ENCODE results near the gene ENOSF1. TPM values are rescaled to one million over a fixed set of nuclear protein-coding genes. Genes with fewer than 3 reads are reported as not detected.
"Not testable (repeated sequence)": the region's sequence is repeated elsewhere in the genome, so short reads cannot be mapped to it uniquely, and the experiment has no call there.

Gene ENOSF1
- total RNA-seq, 1 experiment from 2014 or later: 88.5 TPM

- intact Hi-C loops (cut with micrococcal nuclease; ENCODE audit: unreplicated experiment): no loop called here
- H3K4me3 Mint-ChIP-seq (ENCODE audit: low read depth, unreplicated experiment): no peak overlapping the region
- H3K27ac Mint-ChIP-seq (ENCODE audit: unreplicated experiment): no peak overlapping the region
- H3K36me3 Mint-ChIP-seq (ENCODE audit: insufficient read depth, unreplicated experiment): peaks cover 27% of the 10 kb centered on the region
- DNase-seq: no peak
- BruUV-seq (replicated peaks): no TSS peak
- CTCF ChIA-PET: interaction anchor here (0.6 to 0.7 kb wide), 2 partner anchors 100 to 108 kb away, joined by 4 to 6 read pairs; no protein-coding TSS in a partner anchor
- H3K27me3 Mint-ChIP-seq (ENCODE audit: unreplicated experiment): no peaks in the 10 kb centered on the region
- H3K4me1 Mint-ChIP-seq (ENCODE audit: low read depth, unreplicated experiment): no peaks in the 10 kb centered on the region
- TF ChIP-seq CTCF (IDR thresholded peaks at IDR 0.05; ENCODE audit: unreplicated experiment): no peak
- no peaks in the 10 kb centered on the region for H3K9me3 Mint-ChIP-seq (ENCODE audit: low read depth, unreplicated experiment)
Observed at GRCh38 chr18:731185-731584, 18.8 kb upstream of the ENOSF1 start.

- intact Hi-C loops (cut with micrococcal nuclease; ENCODE audit: unreplicated experiment): no loop called here
Observed at GRCh38 chr18:730692-731091, 18.3 kb upstream of the ENOSF1 start.

GRCh38 chr18:730120-730519 is 17.7 kb upstream of the ENOSF1 start:
- H3K27ac Mint-ChIP-seq (ENCODE audit: unreplicated experiment); intact Hi-C loops (cut with micrococcal nuclease; ENCODE audit: unreplicated experiment); DNase-seq; H3K4me3 Mint-ChIP-seq (ENCODE audit: low read depth, unreplicated experiment); H3K4me1 Mint-ChIP-seq (ENCODE audit: low read depth, unreplicated experiment); BruUV-seq (replicated peaks); H3K27me3 Mint-ChIP-seq (ENCODE audit: unreplicated experiment); H3K9me3 Mint-ChIP-seq (ENCODE audit: low read depth, unreplicated experiment): not testable (repeated sequence)
- peaks cover 19% of the 10 kb centered on the region for H3K36me3 Mint-ChIP-seq (ENCODE audit: insufficient read depth, unreplicated experiment)
- peak; percentile 37 for TF ChIP-seq CTCF (IDR thresholded peaks at IDR 0.05; ENCODE audit: unreplicated experiment)
- CTCF ChIA-PET: interaction anchor here (0.6 kb wide), 1 partner anchor 128 kb away, joined by 4 read pairs; no protein-coding TSS in a partner anchor

More at GRCh38 chr18:730692-731091, 18.3 kb upstream of the ENOSF1 start:
- BruUV-seq (replicated peaks): no TSS peak
- H3K27me3 Mint-ChIP-seq (ENCODE audit: unreplicated experiment): no peaks in the 10 kb centered on the region
- H3K4me3 Mint-ChIP-seq (ENCODE audit: low read depth, unreplicated experiment): no peak overlapping the region
- H3K36me3 Mint-ChIP-seq (ENCODE audit: insufficient read depth, unreplicated experiment): peaks cover 24% of the 10 kb centered on the region
- no peak for TF ChIP-seq CTCF (IDR thresholded peaks at IDR 0.05; ENCODE audit: unreplicated experiment)
- no peaks in the 10 kb centered on the region for H3K4me1 Mint-ChIP-seq (ENCODE audit: low read depth, unreplicated experiment)
- CTCF ChIA-PET: no interaction called here
- no peak overlapping the region for H3K27ac Mint-ChIP-seq (ENCODE audit: unreplicated experiment)
- no peaks in the 10 kb centered on the region for H3K9me3 Mint-ChIP-seq (ENCODE audit: low read depth, unreplicated experiment)
- no peak for DNase-seq

- intact Hi-C loops (cut with micrococcal nuclease; ENCODE audit: unreplicated experiment): no loop called here
- no peaks in the 10 kb centered on the region for H3K27me3 Mint-ChIP-seq (ENCODE audit: unreplicated experiment)
- H3K4me1 Mint-ChIP-seq (ENCODE audit: low read depth, unreplicated experiment): no peaks in the 10 kb centered on the region
- CTCF ChIA-PET: no interaction called here
- BruUV-seq (replicated peaks): no TSS peak
- H3K4me3 Mint-ChIP-seq (ENCODE audit: low read depth, unreplicated experiment): no peak overlapping the region
- DNase-seq: no peak
- no peaks in the 10 kb centered on the region for H3K9me3 Mint-ChIP-seq (ENCODE audit: low read depth, unreplicated experiment)
- TF ChIP-seq CTCF (IDR thresholded peaks at IDR 0.05; ENCODE audit: unreplicated experiment): no peak
- H3K36me3 Mint-ChIP-seq (ENCODE audit: insufficient read depth, unreplicated experiment): peaks cover 15% of the 10 kb centered on the region
- no peak overlapping the region for H3K27ac Mint-ChIP-seq (ENCODE audit: unreplicated experiment)
Observed at GRCh38 chr18:725646-726045, 13.2 kb upstream of the ENOSF1 start.
